ENCODE results near the gene TIPARP. TPM values are rescaled to one million over a fixed set of nuclear protein-coding genes. Genes with fewer than 3 reads are reported as not detected.

TIPARP gene
- total RNA-seq, 1 donor from 2014 or later = 40.6 TPM

- DNase-seq (ENCODE audit: low read depth) = no peak
- TF ChIP-seq, protein P1, sequence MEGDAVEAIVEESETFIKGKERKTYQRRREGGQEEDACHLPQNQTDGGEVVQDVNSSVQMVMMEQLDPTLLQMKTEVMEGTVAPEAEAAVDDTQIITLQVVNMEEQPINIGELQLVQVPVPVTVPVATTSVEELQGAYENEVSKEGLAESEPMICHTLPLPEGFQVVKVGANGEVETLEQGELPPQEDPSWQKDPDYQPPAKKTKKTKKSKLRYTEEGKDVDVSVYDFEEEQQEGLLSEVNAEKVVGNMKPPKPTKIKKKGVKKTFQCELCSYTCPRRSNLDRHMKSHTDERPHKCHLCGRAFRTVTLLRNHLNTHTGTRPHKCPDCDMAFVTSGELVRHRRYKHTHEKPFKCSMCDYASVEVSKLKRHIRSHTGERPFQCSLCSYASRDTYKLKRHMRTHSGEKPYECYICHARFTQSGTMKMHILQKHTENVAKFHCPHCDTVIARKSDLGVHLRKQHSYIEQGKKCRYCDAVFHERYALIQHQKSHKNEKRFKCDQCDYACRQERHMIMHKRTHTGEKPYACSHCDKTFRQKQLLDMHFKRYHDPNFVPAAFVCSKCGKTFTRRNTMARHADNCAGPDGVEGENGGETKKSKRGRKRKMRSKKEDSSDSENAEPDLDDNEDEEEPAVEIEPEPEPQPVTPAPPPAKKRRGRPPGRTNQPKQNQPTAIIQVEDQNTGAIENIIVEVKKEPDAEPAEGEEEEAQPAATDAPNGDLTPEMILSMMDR (conservative IDR thresholded peaks at IDR 0.05; ENCODE audit: low read depth, low read length) = no peak
- H3K4me3 ChIP-seq (ENCODE audit: low read depth, low read length) = no peak overlapping the region
These were observed 36.1 kb upstream of the TIPARP start for GRCh38 chr3:156638271-156638670.

DNA sequence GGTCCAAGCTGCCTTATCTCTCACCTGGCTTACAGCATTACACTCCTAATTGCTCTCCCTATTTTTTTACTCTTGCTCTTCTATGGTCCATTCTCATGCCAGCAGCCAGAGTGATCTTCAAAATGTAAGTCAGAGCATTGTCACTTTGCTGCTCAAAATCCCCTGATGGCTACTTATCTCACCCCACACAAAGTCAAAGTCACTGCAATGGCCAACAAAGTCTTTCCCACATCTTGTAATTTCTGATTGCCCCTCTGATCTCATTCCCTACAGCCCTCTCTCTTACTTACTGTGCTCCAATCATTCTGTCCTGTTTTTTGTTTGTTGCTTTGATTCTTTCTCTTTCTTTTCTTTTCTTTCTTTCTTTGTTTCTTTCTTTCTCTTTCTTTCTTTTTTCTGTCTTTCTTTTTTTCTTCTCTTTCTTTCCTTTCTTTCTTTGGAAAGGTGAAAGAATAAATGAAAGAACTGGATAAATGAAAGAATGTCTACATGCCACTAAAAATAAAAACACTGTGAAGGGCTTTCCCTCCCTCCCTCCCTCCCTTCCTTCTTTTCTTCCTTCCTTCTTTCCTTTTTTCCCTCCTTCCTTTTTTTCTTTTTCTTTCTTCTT lies 34.9 kb upstream of the TIPARP start:
- TF ChIP-seq, protein P1 (conservative IDR thresholded peaks at IDR 0.05; ENCODE audit: low read depth, low read length) = no peak
- DNase-seq (ENCODE audit: low read depth) = no peak
- no peak overlapping the region for H3K4me3 ChIP-seq (ENCODE audit: low read depth, low read length)

- H3K4me3 ChIP-seq (ENCODE audit: low read depth, low read length) = no peak overlapping the region
- TF ChIP-seq, protein P1 (conservative IDR thresholded peaks at IDR 0.05; ENCODE audit: low read depth, low read length) = no peak
- no peak for DNase-seq (ENCODE audit: low read depth)
These were observed 32.8 kb upstream of the TIPARP start for GRCh38 chr3:156641618-156641975.

DNA sequence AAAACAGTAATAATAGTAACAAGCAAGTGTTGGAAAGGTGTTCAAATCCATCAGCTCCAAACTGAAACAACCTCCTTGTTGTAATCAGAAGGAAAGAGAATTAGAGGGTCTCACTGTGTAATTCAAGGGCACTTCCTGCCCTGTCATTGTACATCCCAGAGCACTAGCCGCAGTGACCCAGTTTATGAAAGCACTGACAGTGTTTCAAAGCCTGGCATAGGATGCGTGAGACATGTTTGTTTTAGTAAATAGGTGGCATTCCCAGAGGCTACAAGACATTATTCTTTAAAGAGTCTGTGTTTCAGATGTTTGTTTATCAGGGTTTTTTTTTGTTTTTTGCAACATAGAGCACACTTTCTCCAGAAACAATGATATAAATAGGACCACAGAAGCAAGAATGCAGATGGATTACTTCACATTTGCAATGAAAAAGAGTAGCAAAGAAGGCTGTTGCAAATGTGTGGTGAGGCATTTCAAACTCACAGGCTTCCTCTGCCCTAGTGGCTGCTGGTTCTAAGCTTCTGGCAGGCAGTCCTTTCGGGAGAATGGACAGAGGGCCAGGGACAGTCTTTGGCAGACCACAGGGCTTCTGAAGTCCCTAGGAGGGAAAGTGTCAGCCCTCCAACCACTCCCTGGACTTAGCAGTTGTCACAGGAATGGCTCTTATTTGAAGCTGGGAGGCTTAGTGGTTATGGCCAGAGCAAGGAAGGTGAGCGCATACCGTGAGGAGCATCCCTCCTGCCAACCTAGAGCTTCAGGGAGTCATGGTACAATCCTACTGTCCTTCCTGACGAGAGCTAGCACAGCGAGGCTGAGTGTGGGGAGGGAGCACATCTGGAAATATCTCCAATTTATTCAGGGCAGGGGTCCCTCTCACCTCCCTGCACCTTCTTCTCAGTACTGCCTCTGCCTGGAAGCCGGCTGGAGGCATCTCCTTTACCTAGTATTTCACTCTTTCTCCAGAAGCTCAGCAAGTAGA lies 31.4 kb upstream of the TIPARP start:
- no peak overlapping the region for H3K4me3 ChIP-seq (ENCODE audit: low read depth, low read length)
- DNase-seq (ENCODE audit: low read depth) = no peak
- TF ChIP-seq, protein P1 (conservative IDR thresholded peaks at IDR 0.05; ENCODE audit: low read depth, low read length) = no peak

GRCh38 chr3:156643729-156644389 lies 30.5 kb upstream of the TIPARP start:
- TF ChIP-seq, protein P1 (conservative IDR thresholded peaks at IDR 0.05; ENCODE audit: low read depth, low read length) = no peak
- no peak for DNase-seq (ENCODE audit: low read depth)
- no peak overlapping the region for H3K4me3 ChIP-seq (ENCODE audit: low read depth, low read length)

DNA sequence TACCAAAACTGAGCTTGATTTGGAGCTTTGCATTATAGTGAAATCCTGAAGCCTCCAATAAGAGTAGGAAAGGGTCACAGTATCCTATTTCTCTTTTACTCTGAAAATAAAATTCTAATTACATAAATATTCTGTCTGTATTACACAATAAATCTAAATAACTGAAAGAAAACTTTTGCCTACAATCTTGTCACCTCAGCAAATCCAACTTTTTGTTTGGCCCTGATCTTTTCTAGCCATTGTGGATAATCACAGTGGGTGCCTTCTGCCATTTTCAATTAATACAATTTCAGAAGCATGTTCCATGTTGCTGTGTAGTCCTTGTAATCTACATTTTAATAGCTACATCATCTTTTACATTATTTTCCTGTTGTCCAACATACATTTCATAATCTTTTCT lies 29.4 kb upstream of the TIPARP start:
- DNase-seq (ENCODE audit: low read depth) = no peak
- TF ChIP-seq, protein P1 (conservative IDR thresholded peaks at IDR 0.05; ENCODE audit: low read depth, low read length) = no peak
- H3K4me3 ChIP-seq (ENCODE audit: low read depth, low read length) = no peak overlapping the region

All from epithelial cell of proximal tubule (primary cell).